ENCODE data around the gene B3GAT1. TPM values are rescaled to one million over a fixed set of nuclear protein-coding genes. Genes with fewer than 3 reads are reported as not detected.

The B3GAT1 gene
- polyA plus RNA-seq, 1 donor: 2.0 TPM

- no peaks in the 10 kb centered on the region for H3K9me3 ChIP-seq (ENCODE audit: control insufficient read depth, low read depth, low read length)
- H3K36me3 ChIP-seq (ENCODE audit: control insufficient read depth, insufficient read depth, low read length): no peaks in the 10 kb centered on the region
- peaks cover 14% of the 10 kb centered on the region for H3K27me3 ChIP-seq (ENCODE audit: control insufficient read depth, insufficient read depth, low read length)
- DNase-seq: no peak
- no CpG with 5 or more reads among the region's 16 CpGs for WGBS (ENCODE audit: insufficient coverage, low lambda C conversion rate)
- no peaks in the 10 kb centered on the region for H3K4me1 ChIP-seq (ENCODE audit: control insufficient read depth, insufficient read depth, low read length)
- no peak overlapping the region for H3K27ac ChIP-seq (ENCODE audit: low read length)
- H3K4me3 ChIP-seq (ENCODE audit: low read length): no peak overlapping the region
Observed at GRCh38 chr11:134425816-134426536, 13.9 kb upstream of the B3GAT1 start.

GRCh38 chr11:134425413-134425812 lies 13.4 kb upstream of the B3GAT1 start:
- H3K27me3 ChIP-seq (ENCODE audit: control insufficient read depth, insufficient read depth, low read length): peaks cover 14% of the 10 kb centered on the region
- H3K9me3 ChIP-seq (ENCODE audit: control insufficient read depth, low read depth, low read length): no peaks in the 10 kb centered on the region
- no peak for DNase-seq
- no peak overlapping the region for H3K27ac ChIP-seq (ENCODE audit: low read length)
- no CpG with 5 or more reads among the region's 2 CpGs for WGBS (ENCODE audit: insufficient coverage, low lambda C conversion rate)
- H3K36me3 ChIP-seq (ENCODE audit: control insufficient read depth, insufficient read depth, low read length): no peaks in the 10 kb centered on the region
- H3K4me1 ChIP-seq (ENCODE audit: control insufficient read depth, insufficient read depth, low read length): no peaks in the 10 kb centered on the region
- no peak overlapping the region for H3K4me3 ChIP-seq (ENCODE audit: low read length)

- no peak overlapping the region for H3K4me3 ChIP-seq (ENCODE audit: low read length)
- no peaks in the 10 kb centered on the region for H3K9me3 ChIP-seq (ENCODE audit: control insufficient read depth, low read depth, low read length)
- no peak overlapping the region for H3K27ac ChIP-seq (ENCODE audit: low read length)
- no peaks in the 10 kb centered on the region for H3K36me3 ChIP-seq (ENCODE audit: control insufficient read depth, insufficient read depth, low read length)
- H3K27me3 ChIP-seq (ENCODE audit: control insufficient read depth, insufficient read depth, low read length): peaks cover 7% of the 10 kb centered on the region
- H3K4me1 ChIP-seq (ENCODE audit: control insufficient read depth, insufficient read depth, low read length): no peaks in the 10 kb centered on the region
- WGBS (ENCODE audit: insufficient coverage, low lambda C conversion rate): no CpG with 5 or more reads among the region's 10 CpGs
- no peak for DNase-seq
Observed at GRCh38 chr11:134423106-134423505, 11.1 kb upstream of the B3GAT1 start.

- no CpG with 5 or more reads among the region's 14 CpGs for WGBS (ENCODE audit: insufficient coverage, low lambda C conversion rate)
- H3K27ac ChIP-seq (ENCODE audit: low read length): no peak overlapping the region
- H3K36me3 ChIP-seq (ENCODE audit: control insufficient read depth, insufficient read depth, low read length): no peaks in the 10 kb centered on the region
- H3K9me3 ChIP-seq (ENCODE audit: control insufficient read depth, low read depth, low read length): no peaks in the 10 kb centered on the region
- DNase-seq: peak in 1 of 2 donors; percentile 30
- peaks cover 44% of the 10 kb centered on the region for H3K27me3 ChIP-seq (ENCODE audit: control insufficient read depth, insufficient read depth, low read length)
- H3K4me3 ChIP-seq (ENCODE audit: low read length): no peak overlapping the region
- no peaks in the 10 kb centered on the region for H3K4me1 ChIP-seq (ENCODE audit: control insufficient read depth, insufficient read depth, low read length)
Observed at GRCh38 chr11:134417871-134418840, 6.1 kb upstream of the B3GAT1 start.

- no CpG with 5 or more reads among the region's 10 CpGs for WGBS (ENCODE audit: insufficient coverage, low lambda C conversion rate)
- Histone ChIP-seq H3K27me3 (ENCODE audit: control insufficient read depth, insufficient read depth, low read length) (peaks cover 52% of the 10 kb centered on the region), H3K9me3 (ENCODE audit: control insufficient read depth, low read depth, low read length) (peaks cover 2% of the 10 kb centered on the region), H3K27ac (ENCODE audit: low read length) (no peak overlapping the region), H3K4me1 (ENCODE audit: control insufficient read depth, insufficient read depth, low read length) (no peaks in the 10 kb centered on the region), H3K36me3 (ENCODE audit: control insufficient read depth, insufficient read depth, low read length) (no peaks in the 10 kb centered on the region), H3K4me3 (ENCODE audit: low read length) (no peak overlapping the region)
- DNase-seq: no peak
Observed at GRCh38 chr11:134416726-134417125, 4.7 kb upstream of the B3GAT1 start.

GRCh38 chr11:134414766-134415765 lies 3.0 kb upstream of the B3GAT1 start:
- no CpG with 5 or more reads among the region's 17 CpGs for WGBS (ENCODE audit: insufficient coverage, low lambda C conversion rate)

GRCh38 chr11:134413826-134414731 lies 2.0 kb upstream of the B3GAT1 start:
- Histone ChIP-seq H3K4me1 (ENCODE audit: control insufficient read depth, insufficient read depth, low read length) (no peaks in the 10 kb centered on the region), H3K36me3 (ENCODE audit: control insufficient read depth, insufficient read depth, low read length) (no peaks in the 10 kb centered on the region), H3K27me3 (ENCODE audit: control insufficient read depth, insufficient read depth, low read length) (peaks cover 77% of the 10 kb centered on the region), H3K4me3 (ENCODE audit: low read length) (no peak overlapping the region), H3K27ac (ENCODE audit: low read length) (no peak overlapping the region), H3K9me3 (ENCODE audit: control insufficient read depth, low read depth, low read length) (peaks cover 2% of the 10 kb centered on the region)
- no CpG with 5 or more reads among the region's 18 CpGs for WGBS (ENCODE audit: insufficient coverage, low lambda C conversion rate)
- DNase-seq: no peak

More at GRCh38 chr11:134414766-134415765, 3.0 kb upstream of the B3GAT1 start:
- H3K36me3 ChIP-seq (ENCODE audit: control insufficient read depth, insufficient read depth, low read length): no peaks in the 10 kb centered on the region
- no peak overlapping the region for H3K27ac ChIP-seq (ENCODE audit: low read length)
- H3K9me3 ChIP-seq (ENCODE audit: control insufficient read depth, low read depth, low read length): peaks cover 2% of the 10 kb centered on the region
- peaks cover 67% of the 10 kb centered on the region for H3K27me3 ChIP-seq (ENCODE audit: control insufficient read depth, insufficient read depth, low read length)
- DNase-seq: no peak
- no peak overlapping the region for H3K4me3 ChIP-seq (ENCODE audit: low read length)
- H3K4me1 ChIP-seq (ENCODE audit: control insufficient read depth, insufficient read depth, low read length): no peaks in the 10 kb centered on the region

GRCh38 chr11:134413043-134413825 lies 1.2 kb upstream of the B3GAT1 start:
- no peaks in the 10 kb centered on the region for H3K4me1 ChIP-seq (ENCODE audit: control insufficient read depth, insufficient read depth, low read length)
- no peaks in the 10 kb centered on the region for H3K36me3 ChIP-seq (ENCODE audit: control insufficient read depth, insufficient read depth, low read length)
- H3K27ac ChIP-seq (ENCODE audit: low read length): no peak overlapping the region
- H3K9me3 ChIP-seq (ENCODE audit: control insufficient read depth, low read depth, low read length): peaks cover 2% of the 10 kb centered on the region
- H3K4me3 ChIP-seq (ENCODE audit: low read length): no peak overlapping the region
- DNase-seq: no peak
- WGBS (ENCODE audit: insufficient coverage, low lambda C conversion rate): 0% methylated on average over 3 of the region's 22 CpGs
- peaks cover 80% of the 10 kb centered on the region for H3K27me3 ChIP-seq (ENCODE audit: control insufficient read depth, insufficient read depth, low read length)

GRCh38 chr11:134410766-134411165 lies 1.3 kb downstream of the B3GAT1 start:
- WGBS (ENCODE audit: insufficient coverage, low lambda C conversion rate): no CpG with 5 or more reads among the region's 5 CpGs
- no peaks in the 10 kb centered on the region for H3K4me1 ChIP-seq (ENCODE audit: control insufficient read depth, insufficient read depth, low read length)
- H3K9me3 ChIP-seq (ENCODE audit: control insufficient read depth, low read depth, low read length): peaks cover 2% of the 10 kb centered on the region
- no peak overlapping the region for H3K4me3 ChIP-seq (ENCODE audit: low read length)
- no peak overlapping the region for H3K27ac ChIP-seq (ENCODE audit: low read length)
- no peak for DNase-seq
- H3K27me3 ChIP-seq (ENCODE audit: control insufficient read depth, insufficient read depth, low read length): peaks cover 72% of the 10 kb centered on the region
- H3K36me3 ChIP-seq (ENCODE audit: control insufficient read depth, insufficient read depth, low read length): no peaks in the 10 kb centered on the region
